HepG2 (cell line): ENCODE results near the gene CLNS1A. TPM values are rescaled to one million over a fixed set of nuclear protein-coding genes. Genes with fewer than 3 reads are reported as not detected.

Source experiments
- FOXA3 ChIP-seq: IDR thresholded peaks from 2 replicates; pipeline ENCODE4 v1.6.1; 2016; ENCODE audit warnings: missing genetic modification reagents, missing compliant biosample characterization
- HNRNPLL ChIP-seq: fragments of 200-400 bp; formaldehyde crosslinking; IDR thresholded peaks from 2 replicates; pipeline ENCODE4 v1.6.1; 2017; ENCODE audit warnings: mild to moderate bottlenecking, low read depth, low read length; ENCODE audit not compliant: poor library complexity, severe bottlenecking
- HOMEZ ChIP-seq: IDR thresholded peaks from 2 replicates; pipeline ENCODE4 v1.6.1; 2016; ENCODE audit warnings: low read depth
- MED8 ChIP-seq: sonication (generic); formaldehyde crosslinking; IDR thresholded peaks from 2 replicates; pipeline ENCODE4 v1.8.1; 2023; ENCODE audit warnings: mild to moderate bottlenecking, missing genetic modification reagents; ENCODE audit not compliant: insufficient replicate concordance
- NR2F2 ChIP-seq: IDR thresholded peaks from 2 replicates; pipeline ENCODE4 v1.6.1; 2012; ENCODE audit warnings: low read depth, inconsistent platforms, borderline replicate concordance
- PREB ChIP-seq: sonication (generic); formaldehyde crosslinking; IDR thresholded peaks from 2 replicates; pipeline ENCODE4 v1.4.0; 2020; ENCODE audit warnings: missing genetic modification reagents
- RAD51 ChIP-seq: fragments of 450-650 bp; IDR thresholded peaks from 2 replicates; pipeline ENCODE4 v1.6.1; 2016; ENCODE audit warnings: borderline replicate concordance
- SNAPC4 ChIP-seq: sonication (generic); formaldehyde crosslinking; IDR thresholded peaks from 2 replicates; pipeline ENCODE4 v1.4.0; 2020; ENCODE audit warnings: mild to moderate bottlenecking, missing genetic modification reagents
- SNRNP70 ChIP-seq: fragments of 200-400 bp; formaldehyde crosslinking; IDR thresholded peaks from 2 replicates; pipeline ENCODE4 v1.6.1; 2017; ENCODE audit warnings: mild to moderate bottlenecking, low read depth, low read length, moderate library complexity
- THAP8 ChIP-seq: sonication (generic); formaldehyde crosslinking; IDR thresholded peaks from 2 replicates; pipeline ENCODE4 v1.5.1; 2020; ENCODE audit warnings: missing genetic modification reagents, mild to moderate bottlenecking, borderline replicate concordance
- THRA ChIP-seq: sonication (generic); formaldehyde crosslinking; IDR thresholded peaks from 2 replicates; pipeline ENCODE4 v1.4.0; 2020; ENCODE audit warnings: missing genetic modification reagents, borderline replicate concordance
- ZBTB37 ChIP-seq: sonication (generic); formaldehyde crosslinking; IDR thresholded peaks from 2 replicates; pipeline ENCODE4 v1.4.0; 2020; ENCODE audit warnings: mild to moderate bottlenecking, missing genetic modification reagents
- ZFP37 ChIP-seq: sonication (generic); formaldehyde crosslinking; IDR thresholded peaks from 2 replicates; pipeline ENCODE4 v1.4.0; 2020; ENCODE audit warnings: missing genetic modification reagents, borderline replicate concordance
- ZNF605 ChIP-seq: sonication (generic); formaldehyde crosslinking; IDR thresholded peaks from 2 replicates; pipeline ENCODE4 v1.8.0; 2022; ENCODE audit warnings: mild to moderate bottlenecking, missing genetic modification reagents
- ZNF784 ChIP-seq: sonication (generic); formaldehyde crosslinking; IDR thresholded peaks from 2 replicates; pipeline ENCODE4 v1.5.1; 2020; ENCODE audit warnings: missing genetic modification reagents, mild to moderate bottlenecking, borderline replicate concordance
- polyA plus RNA-seq, 8 experiments: library from polyadenylated mRNA; depleted of rRNA in 3 of 8; stranded (reverse) in 7 of 8; unstranded in 1 of 8; fragments of >200 nt; fragmentation: Illumina TruSeq in 4 of 8; extraction: Trizol in 4 of 8; gene quantifications; 2 replicates each; pipeline versions ENCODE4 v1.2.1 to v1.2.3, GENCODE V29; 2011 to 2016; ENCODE audit warnings: low read depth in 4 of 8, missing spikeins in 1 of 8, mixed read lengths in 1 of 8; ENCODE audit not compliant: insufficient read depth in 1 of 8
- total RNA-seq, 5 experiments: library from RNA; depleted of rRNA; stranded (reverse); fragments of >200 nt; fragmentation: Illumina TruSeq; extraction: Trizol; gene quantifications; 2 replicates each; pipeline ENCODE4 v1.2.3, GENCODE V29; 2016; ENCODE audit warnings: low read depth in 1 of 5

CLNS1A gene
- total and polyA plus RNA-seq, 2 of the 13 experiments (the other 11 are each of a cell fraction or from before 2014, with no cell fraction given) = 158 to 219 TPM

GRCh38 chr11:77637345-77638165, at the start of gene CLNS1A (continued):
- TF ChIP-seq PREB (CRISPR knock-in tag) = no peak
- no peak for TF ChIP-seq ZBTB37 (CRISPR knock-in tag)
- TF ChIP-seq HOMEZ (CRISPR knock-in tag) = peak; percentile 49; the same call in 1 of the 2 replicates
- no peak; the same call in 1 of the 2 replicates for TF ChIP-seq THAP8 (CRISPR knock-in tag)
- TF ChIP-seq SNAPC4 = no peak
- peak; percentile 27; the same call in 1 of the 2 replicates for TF ChIP-seq NR2F2
- TF ChIP-seq ZFP37 = peak; percentile 73; the same call in 1 of the 2 replicates
- no peak; the same call in none of the 2 replicates for TF ChIP-seq THRA (CRISPR knock-in tag)
- TF ChIP-seq ZNF605 (CRISPR knock-in tag) = peak; percentile 96
- TF ChIP-seq FOXA3 (CRISPR knock-in tag) = peak; percentile 76
- TF ChIP-seq HNRNPLL = peak; percentile 65
- TF ChIP-seq ZNF784 (CRISPR knock-in tag) = 0 out of 2 replicates have a peak, but pooled peaks have one; percentile 48
- no peak for TF ChIP-seq SNRNP70
- TF ChIP-seq RAD51 = no peak
- TF ChIP-seq MED8 (CRISPR knock-in tag) = peak; percentile 36
